ENCODE data around the gene TIRAP.
"Not testable (repeated sequence)": the region's sequence is repeated elsewhere in the genome, so short reads cannot be mapped to it uniquely, and the experiment has no call there.

Gene TIRAP

GRCh38 chr11:126307706-126308105 is 24.8 kb downstream of the TIRAP start:
- no CpG with 5 or more reads among the region's 5 CpGs for WGBS (ENCODE audit: insufficient coverage, insufficient read length)
- no peak overlapping the region for H3K27ac ChIP-seq (ENCODE audit: low read length)
- no peak for DNase-seq (ENCODE audit: low read depth, low spot score)
- 0 out of 2 replicates have a peak, but pooled peaks cover 2% of the 10 kb centered on the region for H3K36me3 ChIP-seq (ENCODE audit: control insufficient read depth, insufficient read depth, low read length)
- no peaks in the 10 kb centered on the region for H3K9me3 ChIP-seq (ENCODE audit: control insufficient read depth, insufficient read depth, low read length)
- peaks cover 2% of the 10 kb centered on the region; the same call in 1 of the 2 replicates for H3K4me1 ChIP-seq (ENCODE audit: control insufficient read depth, insufficient read depth, low read length)
- H3K4me3 ChIP-seq (ENCODE audit: low read length), result no peak overlapping the region
- no peaks in the 10 kb centered on the region for H3K27me3 ChIP-seq (ENCODE audit: control insufficient read depth, insufficient read depth, low read length)

- no peak overlapping the region for H3K4me3 ChIP-seq (ENCODE audit: low read length)
- no peak overlapping the region for H3K27ac ChIP-seq (ENCODE audit: low read length)
- no peaks in the 10 kb centered on the region for H3K9me3 ChIP-seq (ENCODE audit: control insufficient read depth, insufficient read depth, low read length)
- DNase-seq (ENCODE audit: low read depth, low spot score), result no peak
- no CpG with 5 or more reads among the region's 4 CpGs for WGBS (ENCODE audit: insufficient coverage, insufficient read length)
- no peaks in the 10 kb centered on the region for H3K27me3 ChIP-seq (ENCODE audit: control insufficient read depth, insufficient read depth, low read length)
- H3K4me1 ChIP-seq (ENCODE audit: control insufficient read depth, insufficient read depth, low read length), result peaks cover 2% of the 10 kb centered on the region; the same call in 1 of the 2 replicates
- H3K36me3 ChIP-seq (ENCODE audit: control insufficient read depth, insufficient read depth, low read length), result 0 out of 2 replicates have a peak, but pooled peaks cover 2% of the 10 kb centered on the region
Measured at GRCh38 chr11:126308271-126308671, 25.4 kb downstream of the TIRAP start.

- H3K27ac ChIP-seq (ENCODE audit: low read length); DNase-seq (ENCODE audit: low read depth, low spot score); H3K27me3 ChIP-seq (ENCODE audit: control insufficient read depth, insufficient read depth, low read length); H3K36me3 ChIP-seq (ENCODE audit: control insufficient read depth, insufficient read depth, low read length); H3K9me3 ChIP-seq (ENCODE audit: control insufficient read depth, insufficient read depth, low read length); H3K4me3 ChIP-seq (ENCODE audit: low read length); H3K4me1 ChIP-seq (ENCODE audit: control insufficient read depth, insufficient read depth, low read length): not testable (repeated sequence)
- WGBS (ENCODE audit: insufficient coverage, insufficient read length), result no CpG with 5 or more reads among the region's 4 CpGs
Measured at GRCh38 chr11:126308771-126309170, 25.9 kb downstream of the TIRAP start.

GRCh38 chr11:126310200-126310991 is 27.5 kb downstream of the TIRAP start:
- Histone ChIP-seq H3K27ac (ENCODE audit: low read length) (no peak overlapping the region), H3K4me3 (ENCODE audit: low read length) (no peak overlapping the region), H3K9me3 (ENCODE audit: control insufficient read depth, insufficient read depth, low read length) (no peaks in the 10 kb centered on the region), H3K4me1 (ENCODE audit: control insufficient read depth, insufficient read depth, low read length) (no peaks in the 10 kb centered on the region), H3K36me3 (ENCODE audit: control insufficient read depth, insufficient read depth, low read length) (0 out of 2 replicates have a peak, but pooled peaks cover 2% of the 10 kb centered on the region), H3K27me3 (ENCODE audit: control insufficient read depth, insufficient read depth, low read length) (no peaks in the 10 kb centered on the region)
- WGBS (ENCODE audit: insufficient coverage, insufficient read length), result no CpG with 5 or more reads among the region's 12 CpGs
- DNase-seq (ENCODE audit: low read depth, low spot score), result peak; percentile 63

- Histone ChIP-seq H3K4me1 (ENCODE audit: control insufficient read depth, insufficient read depth, low read length) (no peaks in the 10 kb centered on the region), H3K27ac (ENCODE audit: low read length) (no peak overlapping the region), H3K4me3 (ENCODE audit: low read length) (no peak overlapping the region), H3K27me3 (ENCODE audit: control insufficient read depth, insufficient read depth, low read length) (no peaks in the 10 kb centered on the region), H3K36me3 (ENCODE audit: control insufficient read depth, insufficient read depth, low read length) (0 out of 2 replicates have a peak, but pooled peaks cover 2% of the 10 kb centered on the region), H3K9me3 (ENCODE audit: control insufficient read depth, insufficient read depth, low read length) (no peaks in the 10 kb centered on the region)
- no peak for DNase-seq (ENCODE audit: low read depth, low spot score)
- no CpG with 5 or more reads among the region's 6 CpGs for WGBS (ENCODE audit: insufficient coverage, insufficient read length)
Measured at GRCh38 chr11:126310992-126311310, 28.1 kb downstream of the TIRAP start.

- 0 out of 2 replicates have a peak, but pooled peaks cover 2% of the 10 kb centered on the region for H3K36me3 ChIP-seq (ENCODE audit: control insufficient read depth, insufficient read depth, low read length)
- no peaks in the 10 kb centered on the region for H3K9me3 ChIP-seq (ENCODE audit: control insufficient read depth, insufficient read depth, low read length)
- no peak for DNase-seq (ENCODE audit: low read depth, low spot score)
- no peaks in the 10 kb centered on the region for H3K4me1 ChIP-seq (ENCODE audit: control insufficient read depth, insufficient read depth, low read length)
- WGBS (ENCODE audit: insufficient coverage, insufficient read length), result no CpG with 5 or more reads among the region's 14 CpGs
- H3K27me3 ChIP-seq (ENCODE audit: control insufficient read depth, insufficient read depth, low read length), result no peaks in the 10 kb centered on the region
- H3K4me3 ChIP-seq (ENCODE audit: low read length), result no peak overlapping the region
- H3K27ac ChIP-seq (ENCODE audit: low read length), result no peak overlapping the region
Measured at GRCh38 chr11:126311401-126312291, 28.8 kb downstream of the TIRAP start.

GRCh38 chr11:126312961-126313360 is 30.1 kb downstream of the TIRAP start:
- H3K36me3 ChIP-seq (ENCODE audit: control insufficient read depth, insufficient read depth, low read length), result 0 out of 2 replicates have a peak, but pooled peaks cover 2% of the 10 kb centered on the region
- no peak overlapping the region for H3K4me3 ChIP-seq (ENCODE audit: low read length)
- H3K4me1 ChIP-seq (ENCODE audit: control insufficient read depth, insufficient read depth, low read length), result no peaks in the 10 kb centered on the region
- no peaks in the 10 kb centered on the region for H3K9me3 ChIP-seq (ENCODE audit: control insufficient read depth, insufficient read depth, low read length)
- no CpG with 5 or more reads among the region's 8 CpGs for WGBS (ENCODE audit: insufficient coverage, insufficient read length)
- H3K27ac ChIP-seq (ENCODE audit: low read length), result no peak overlapping the region
- no peak for DNase-seq (ENCODE audit: low read depth, low spot score)
- no peaks in the 10 kb centered on the region for H3K27me3 ChIP-seq (ENCODE audit: control insufficient read depth, insufficient read depth, low read length)

GRCh38 chr11:126313826-126314225 is 30.9 kb downstream of the TIRAP start:
- H3K4me1 ChIP-seq (ENCODE audit: control insufficient read depth, insufficient read depth, low read length), result no peaks in the 10 kb centered on the region
- no peak overlapping the region for H3K4me3 ChIP-seq (ENCODE audit: low read length)
- WGBS (ENCODE audit: insufficient coverage, insufficient read length), result no CpG with 5 or more reads among the region's 5 CpGs
- no peaks in the 10 kb centered on the region for H3K27me3 ChIP-seq (ENCODE audit: control insufficient read depth, insufficient read depth, low read length)
- no peak for DNase-seq (ENCODE audit: low read depth, low spot score)
- H3K27ac ChIP-seq (ENCODE audit: low read length), result no peak overlapping the region
- no peaks in the 10 kb centered on the region for H3K9me3 ChIP-seq (ENCODE audit: control insufficient read depth, insufficient read depth, low read length)
- 0 out of 2 replicates have a peak, but pooled peaks cover 2% of the 10 kb centered on the region for H3K36me3 ChIP-seq (ENCODE audit: control insufficient read depth, insufficient read depth, low read length)

- no peaks in the 10 kb centered on the region for H3K27me3 ChIP-seq (ENCODE audit: control insufficient read depth, insufficient read depth, low read length)
- no peak overlapping the region for H3K4me3 ChIP-seq (ENCODE audit: low read length)
- no CpG with 5 or more reads among the region's 1 CpG for WGBS (ENCODE audit: insufficient coverage, insufficient read length)
- no peak for DNase-seq (ENCODE audit: low read depth, low spot score)
- H3K27ac ChIP-seq (ENCODE audit: low read length), result no peak overlapping the region
- no peaks in the 10 kb centered on the region for H3K9me3 ChIP-seq (ENCODE audit: control insufficient read depth, insufficient read depth, low read length)
- no peaks in the 10 kb centered on the region for H3K36me3 ChIP-seq (ENCODE audit: control insufficient read depth, insufficient read depth, low read length)
- no peaks in the 10 kb centered on the region for H3K4me1 ChIP-seq (ENCODE audit: control insufficient read depth, insufficient read depth, low read length)
Measured at GRCh38 chr11:126317432-126317755, 34.5 kb downstream of the TIRAP start.

- Histone ChIP-seq H3K27me3 (ENCODE audit: control insufficient read depth, insufficient read depth, low read length) (no peaks in the 10 kb centered on the region), H3K4me3 (ENCODE audit: low read length) (no peak overlapping the region), H3K36me3 (ENCODE audit: control insufficient read depth, insufficient read depth, low read length) (no peaks in the 10 kb centered on the region), H3K27ac (ENCODE audit: low read length) (no peak overlapping the region), H3K4me1 (ENCODE audit: control insufficient read depth, insufficient read depth, low read length) (no peaks in the 10 kb centered on the region), H3K9me3 (ENCODE audit: control insufficient read depth, insufficient read depth, low read length) (no peaks in the 10 kb centered on the region)
- no CpG with 5 or more reads among the region's 14 CpGs for WGBS (ENCODE audit: insufficient coverage, insufficient read length)
- DNase-seq (ENCODE audit: low read depth, low spot score), result no peak
Measured at GRCh38 chr11:126317756-126318573, 35.1 kb downstream of the TIRAP start.

Data from iPS DF 6.9 (cell line).